GM12878 (cell line): ENCODE results near the gene SAFB. TPM values are rescaled to one million over a fixed set of nuclear protein-coding genes. Genes with fewer than 3 reads are reported as not detected.

Experiments
- ASH2L ChIP-seq: fragments of 300-600, 200-600 bp; sonication (generic); IDR thresholded peaks from 2 replicates; pipeline ENCODE4 v1.6.1; 2017; ENCODE audit warnings: low read depth, mild to moderate bottlenecking, borderline replicate concordance
- ATF7 ChIP-seq: fragments of 450-650 bp; IDR thresholded peaks from 2 replicates; pipeline ENCODE4 v1.6.1; 2016; ENCODE audit warnings: low read depth, mild to moderate bottlenecking
- CBX5 ChIP-seq: sonication (generic); IDR thresholded peaks from 2 replicates; pipeline ENCODE4 v1.6.1; 2016; ENCODE audit warnings: low read depth, moderate library complexity, mild to moderate bottlenecking, inconsistent platforms
- FOXK2 ChIP-seq: fragments of 450-650 bp; IDR thresholded peaks from 2 replicates; pipeline ENCODE4 v1.6.1; 2017; ENCODE audit warnings: mild to moderate bottlenecking, moderate library complexity
- HDAC2 ChIP-seq: fragments of 200-600 bp; sonication (generic); IDR thresholded peaks from 2 replicates; pipeline ENCODE4 v1.6.1; 2017
- IKZF2 ChIP-seq, 2 experiments: fragments of 450-650 bp; IDR thresholded peaks; 2 replicates each; pipeline ENCODE4 v1.6.1; 2017; ENCODE audit warnings: mild to moderate bottlenecking in 2 of 2, moderate library complexity in 2 of 2
- NRF1 ChIP-seq: conservative IDR thresholded peaks from 2 replicates; pipeline ENCODE4 v1.6.1; 2011; ENCODE audit warnings: mild to moderate bottlenecking, low read depth, low read length, improper control_type of control experiment
- POLR2AphosphoS5 ChIP-seq: IDR thresholded peaks from 2 replicates; pipeline ENCODE4 v1.6.1; 2011; ENCODE audit warnings: mild to moderate bottlenecking, low read length, inconsistent platforms
- RBBP5 ChIP-seq: fragments of 200-600 bp; sonication (generic); conservative IDR thresholded peaks from 2 replicates; pipeline ENCODE4 v1.6.1; 2016
- TARDBP ChIP-seq: IDR thresholded peaks from 2 replicates; pipeline ENCODE4 v1.6.1; 2016; ENCODE audit warnings: borderline replicate concordance
- TBL1XR1 ChIP-seq: IDR thresholded peaks from 2 replicates; pipeline ENCODE4 v1.6.1; 2012; ENCODE audit warnings: low read depth, low read length, improper control_type of control experiment
- TCF12 ChIP-seq: IDR thresholded peaks from 2 replicates; pipeline ENCODE4 v1.6.1; 2011; ENCODE audit warnings: low read depth, mild to moderate bottlenecking, low read length
- TCF3 ChIP-seq: IDR thresholded peaks from 2 replicates; pipeline ENCODE4 v1.6.1; 2012; ENCODE audit warnings: low read depth, mild to moderate bottlenecking, low read length, borderline replicate concordance; ENCODE audit not compliant: insufficient read depth
- YBX1 ChIP-seq: fragments of 450-650 bp; IDR thresholded peaks from 2 replicates; pipeline ENCODE4 v1.6.1; 2016; ENCODE audit warnings: antibody characterized with exemption
- ZBED1 ChIP-seq: IDR thresholded peaks from 2 replicates; pipeline ENCODE4 v1.6.1; 2016; ENCODE audit warnings: borderline replicate concordance
- ZNF24 ChIP-seq: fragments of 450-650 bp; IDR thresholded peaks from 2 replicates; pipeline ENCODE4 v1.6.1; 2017; ENCODE audit warnings: antibody characterized with exemption, mild to moderate bottlenecking
- ZNF622 ChIP-seq: fragments of 450-650 bp; IDR thresholded peaks from 2 replicates; pipeline ENCODE4 v1.6.1; 2017; ENCODE audit warnings: mild to moderate bottlenecking, inconsistent platforms
- ZSCAN29 ChIP-seq: fragments of 450-650 bp; IDR thresholded peaks from 2 replicates; pipeline ENCODE4 v1.6.1; 2017; ENCODE audit warnings: mild to moderate bottlenecking, moderate library complexity
- polyA plus RNA-seq, 11 experiments: library from polyadenylated mRNA; depleted of rRNA in 4 of 11; unstranded in 6 of 11; stranded (reverse) in 5 of 11; fragments of >200 nt; fragmentation: Nextera tagmentation in 4 of 11; fragmentation: Illumina TruSeq in 1 of 11; extraction: Ambion mirVana in 4 of 11; extraction: Trizol in 1 of 11; gene quantifications; 1 replicate in 1 of 11; 2 replicates in 10 of 11; pipeline versions ENCODE4 v1.2.1 to v1.2.3, GENCODE V29; 2011 to 2016; ENCODE audit warnings: inconsistent platforms in 2 of 11, missing spikeins in 2 of 11, low read depth in 1 of 11
- total RNA-seq, 4 experiments: library from RNA; depleted of rRNA in 3 of 4; stranded (reverse); fragments of >200 nt in 3 of 4; fragmentation: Illumina TruSeq in 1 of 4; extraction: Trizol in 1 of 4; gene quantifications; 2 replicates each; pipeline versions ENCODE4 v1.2.1 to v1.2.3, GENCODE V29; 2013 to 2021
- TF ChIP-seq, protein P1 (sequence below): fragments of 450-650 bp; formaldehyde crosslinking; IDR thresholded peaks from 2 replicates; pipeline ENCODE4 v1.4.0; 2022; ENCODE audit warnings: mild to moderate bottlenecking, moderate library complexity
- TF ChIP-seq, protein P2 (sequence below): fragments of 450-650 bp; IDR thresholded peaks from 2 replicates; pipeline ENCODE4 v1.6.1; 2017; ENCODE audit warnings: low read depth, mild to moderate bottlenecking, moderate library complexity
- TF ChIP-seq, protein P3 (sequence below): IDR thresholded peaks from 2 replicates; pipeline ENCODE4 v1.6.1; 2011; ENCODE audit warnings: mild to moderate bottlenecking, low read depth, low read length, moderate library complexity; ENCODE audit not compliant: insufficient replicate concordance

The SAFB gene
- total and polyA plus RNA-seq, 10 of the 15 experiments (the other 5 are each of a cell fraction or from before 2014, with no cell fraction given): 1.6 to 131 (median 61.2) TPM

- TF ChIP-seq HDAC2 (no peak), CBX5 (no peak), ATF7 (no peak), TBL1XR1 (no peak), ZNF622 (no peak), ASH2L (no peak), TCF12 (no peak), NRF1 (no peak), ZNF24 (no peak), TARDBP (no peak), IKZF2 (IDR thresholded peaks at IDR 0.05) (no peak), YBX1 (no peak), RBBP5 (no peak), ZSCAN29 (no peak), TCF3 (no peak), ZBED1 (peak; percentile 45; the same call in 1 of the 2 replicates), FOXK2 (no peak), POLR2AphosphoS5 (peak; percentile 16; the same call in 1 of the 2 replicates)
- TF ChIP-seq, protein P1, sequence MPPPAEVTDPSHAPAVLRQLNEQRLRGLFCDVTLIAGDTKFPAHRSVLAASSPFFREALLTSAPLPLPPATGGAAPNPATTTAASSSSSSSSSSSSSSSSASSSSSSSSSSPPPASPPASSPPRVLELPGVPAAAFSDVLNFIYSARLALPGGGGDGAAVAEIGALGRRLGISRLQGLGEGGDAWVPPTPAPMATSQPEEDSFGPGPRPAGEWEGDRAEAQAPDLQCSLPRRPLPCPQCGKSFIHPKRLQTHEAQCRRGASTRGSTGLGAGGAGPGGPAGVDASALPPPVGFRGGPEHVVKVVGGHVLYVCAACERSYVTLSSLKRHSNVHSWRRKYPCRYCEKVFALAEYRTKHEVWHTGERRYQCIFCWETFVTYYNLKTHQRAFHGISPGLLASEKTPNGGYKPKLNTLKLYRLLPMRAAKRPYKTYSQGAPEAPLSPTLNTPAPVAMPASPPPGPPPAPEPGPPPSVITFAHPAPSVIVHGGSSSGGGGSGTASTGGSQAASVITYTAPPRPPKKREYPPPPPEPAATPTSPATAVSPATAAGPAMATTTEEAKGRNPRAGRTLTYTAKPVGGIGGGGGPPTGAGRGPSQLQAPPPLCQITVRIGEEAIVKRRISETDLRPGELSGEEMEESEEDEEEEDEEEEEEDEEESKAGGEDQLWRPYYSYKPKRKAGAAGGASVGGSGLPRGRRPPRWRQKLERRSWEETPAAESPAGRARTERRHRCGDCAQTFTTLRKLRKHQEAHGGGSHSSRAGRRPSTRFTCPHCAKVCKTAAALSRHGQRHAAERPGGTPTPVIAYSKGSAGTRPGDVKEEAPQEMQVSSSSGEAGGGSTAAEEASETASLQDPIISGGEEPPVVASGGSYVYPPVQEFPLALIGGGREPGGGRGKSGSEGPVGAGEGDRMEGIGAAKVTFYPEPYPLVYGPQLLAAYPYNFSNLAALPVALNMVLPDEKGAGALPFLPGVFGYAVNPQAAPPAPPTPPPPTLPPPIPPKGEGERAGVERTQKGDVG: no peak
- TF ChIP-seq, protein P2, sequence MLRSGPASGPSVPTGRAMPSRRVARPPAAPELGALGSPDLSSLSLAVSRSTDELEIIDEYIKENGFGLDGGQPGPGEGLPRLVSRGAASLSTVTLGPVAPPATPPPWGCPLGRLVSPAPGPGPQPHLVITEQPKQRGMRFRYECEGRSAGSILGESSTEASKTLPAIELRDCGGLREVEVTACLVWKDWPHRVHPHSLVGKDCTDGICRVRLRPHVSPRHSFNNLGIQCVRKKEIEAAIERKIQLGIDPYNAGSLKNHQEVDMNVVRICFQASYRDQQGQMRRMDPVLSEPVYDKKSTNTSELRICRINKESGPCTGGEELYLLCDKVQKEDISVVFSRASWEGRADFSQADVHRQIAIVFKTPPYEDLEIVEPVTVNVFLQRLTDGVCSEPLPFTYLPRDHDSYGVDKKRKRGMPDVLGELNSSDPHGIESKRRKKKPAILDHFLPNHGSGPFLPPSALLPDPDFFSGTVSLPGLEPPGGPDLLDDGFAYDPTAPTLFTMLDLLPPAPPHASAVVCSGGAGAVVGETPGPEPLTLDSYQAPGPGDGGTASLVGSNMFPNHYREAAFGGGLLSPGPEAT: no peak
- TF ChIP-seq, protein P3, sequence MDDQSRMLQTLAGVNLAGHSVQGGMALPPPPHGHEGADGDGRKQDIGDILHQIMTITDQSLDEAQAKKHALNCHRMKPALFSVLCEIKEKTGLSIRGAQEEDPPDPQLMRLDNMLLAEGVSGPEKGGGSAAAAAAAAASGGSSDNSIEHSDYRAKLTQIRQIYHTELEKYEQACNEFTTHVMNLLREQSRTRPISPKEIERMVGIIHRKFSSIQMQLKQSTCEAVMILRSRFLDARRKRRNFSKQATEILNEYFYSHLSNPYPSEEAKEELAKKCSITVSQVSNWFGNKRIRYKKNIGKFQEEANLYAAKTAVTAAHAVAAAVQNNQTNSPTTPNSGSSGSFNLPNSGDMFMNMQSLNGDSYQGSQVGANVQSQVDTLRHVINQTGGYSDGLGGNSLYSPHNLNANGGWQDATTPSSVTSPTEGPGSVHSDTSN: no peak
Measured at GRCh38 chr19:5696196-5697021, 73.5 kb downstream of the SAFB start (continued).
